H1 (cell line): ENCODE measurements around the gene CELF2.

Experiments used
- BCL11A ChIP-seq, 2 experiments: IDR thresholded peaks; one replicate each; pipeline ENCODE4 v1.6.1; 2011; ENCODE audit warnings: low read depth in 2 of 2, low read length in 2 of 2, mild to moderate bottlenecking in 2 of 2
- CEBPB ChIP-seq: IDR thresholded peaks from 2 replicates; pipeline ENCODE4 v1.6.1; 2012; ENCODE audit warnings: low read depth, low read length
- EP300 ChIP-seq, 2 experiments: IDR thresholded peaks; 1 replicate in 1 of 2; 2 replicates in 1 of 2; pipeline ENCODE4 v1.6.1; 2011 to 2012; ENCODE audit warnings: low read depth in 2 of 2, low read length in 2 of 2, mild to moderate bottlenecking in 2 of 2, borderline replicate concordance in 1 of 2, inconsistent platforms in 1 of 2, moderate library complexity in 1 of 2
- EZH2 ChIP-seq: fragments of 200-600 bp; sonication (generic); IDR thresholded peaks from 2 replicates; pipeline ENCODE4 v1.7.1; 2012; ENCODE audit warnings: low read depth, mild to moderate bottlenecking, moderate library complexity, low read length, inconsistent platforms; ENCODE audit not compliant: severe bottlenecking
- HDAC6 ChIP-seq: IDR thresholded peaks from one replicate; pipeline ENCODE4 v1.7.1; 2012; ENCODE audit warnings: low read depth, mild to moderate bottlenecking, inconsistent platforms, low read length, moderate library complexity
- JUND ChIP-seq: IDR thresholded peaks from 2 replicates; pipeline ENCODE4 v1.6.1; 2011; ENCODE audit warnings: mild to moderate bottlenecking, improper control_type of control experiment, low read length
- KDM5A ChIP-seq: fragments of 200-600 bp; IDR thresholded peaks from 2 replicates; pipeline ENCODE4 v1.7.1; 2012; ENCODE audit warnings: mild to moderate bottlenecking, low read length, inconsistent platforms, mixed read lengths
- POLR2A ChIP-seq, 2 experiments: IDR thresholded peaks; 1 replicate in 1 of 2; 2 replicates in 1 of 2; pipeline ENCODE4 v1.6.1; 2011; ENCODE audit warnings: low read depth in 2 of 2, low read length in 2 of 2, mild to moderate bottlenecking in 2 of 2; ENCODE audit errors: control extremely low read depth in 1 of 2
- POLR2AphosphoS5 ChIP-seq: IDR thresholded peaks from 2 replicates; pipeline ENCODE4 v1.6.1; 2011; ENCODE audit warnings: low read depth, low read length
- RNF2 ChIP-seq: fragments of 200-900, 300-1000 bp; sonication (generic); IDR thresholded peaks from 2 replicates; pipeline ENCODE4 v1.7.1; 2016; ENCODE audit warnings: borderline replicate concordance, low read depth, mild to moderate bottlenecking, antibody characterized with exemption, low read length; ENCODE audit not compliant: poor library complexity, severe bottlenecking; ENCODE audit errors: missing control alignments
- RXRA ChIP-seq: IDR thresholded peaks from 2 replicates; pipeline ENCODE4 v1.6.1; 2011; ENCODE audit warnings: low read depth, mild to moderate bottlenecking, low read length, moderate library complexity; ENCODE audit not compliant: insufficient read depth
- TAF1 ChIP-seq: IDR thresholded peaks from 2 replicates; pipeline ENCODE4 v1.6.1; 2011; ENCODE audit warnings: mild to moderate bottlenecking, low read depth, low read length
- TCF12 ChIP-seq: IDR thresholded peaks from 2 replicates; pipeline ENCODE4 v1.6.1; 2011; ENCODE audit warnings: low read depth, mild to moderate bottlenecking, low read length
- TF ChIP-seq, protein P1 (sequence below), 3 experiments: IDR thresholded peaks; 1 replicate in 2 of 3; 2 replicates in 1 of 3; pipeline versions ENCODE4 v1.5.1 to v1.6.1; 2011; ENCODE audit warnings: low read length in 3 of 3, mild to moderate bottlenecking in 3 of 3, inconsistent platforms in 2 of 3, low read depth in 1 of 3, moderate library complexity in 1 of 3; ENCODE audit not compliant: insufficient read depth in 1 of 3; ENCODE audit errors: control extremely low read depth in 1 of 3

DNA sequence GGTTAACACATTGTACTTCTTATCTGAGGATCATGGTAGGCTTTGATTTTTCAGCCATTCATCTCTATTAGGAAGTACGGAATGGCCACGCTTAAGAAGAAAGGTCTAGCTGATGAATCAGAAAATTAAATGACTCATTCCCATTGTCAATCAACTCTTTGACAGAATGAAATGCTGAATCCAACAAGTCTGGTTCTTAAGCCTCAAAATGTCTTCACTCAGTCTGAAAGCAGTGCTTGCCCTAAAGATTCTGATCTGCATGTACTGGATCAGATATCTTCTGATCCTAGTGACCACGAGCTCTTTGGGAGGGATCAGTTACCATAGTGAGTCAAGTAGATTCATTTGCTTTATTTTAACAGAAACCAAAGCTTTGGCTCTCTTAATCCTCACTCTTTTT is 5.7 kb upstream of the CELF2 start:
- TF ChIP-seq, protein P1, sequence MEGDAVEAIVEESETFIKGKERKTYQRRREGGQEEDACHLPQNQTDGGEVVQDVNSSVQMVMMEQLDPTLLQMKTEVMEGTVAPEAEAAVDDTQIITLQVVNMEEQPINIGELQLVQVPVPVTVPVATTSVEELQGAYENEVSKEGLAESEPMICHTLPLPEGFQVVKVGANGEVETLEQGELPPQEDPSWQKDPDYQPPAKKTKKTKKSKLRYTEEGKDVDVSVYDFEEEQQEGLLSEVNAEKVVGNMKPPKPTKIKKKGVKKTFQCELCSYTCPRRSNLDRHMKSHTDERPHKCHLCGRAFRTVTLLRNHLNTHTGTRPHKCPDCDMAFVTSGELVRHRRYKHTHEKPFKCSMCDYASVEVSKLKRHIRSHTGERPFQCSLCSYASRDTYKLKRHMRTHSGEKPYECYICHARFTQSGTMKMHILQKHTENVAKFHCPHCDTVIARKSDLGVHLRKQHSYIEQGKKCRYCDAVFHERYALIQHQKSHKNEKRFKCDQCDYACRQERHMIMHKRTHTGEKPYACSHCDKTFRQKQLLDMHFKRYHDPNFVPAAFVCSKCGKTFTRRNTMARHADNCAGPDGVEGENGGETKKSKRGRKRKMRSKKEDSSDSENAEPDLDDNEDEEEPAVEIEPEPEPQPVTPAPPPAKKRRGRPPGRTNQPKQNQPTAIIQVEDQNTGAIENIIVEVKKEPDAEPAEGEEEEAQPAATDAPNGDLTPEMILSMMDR (IDR thresholded peaks at IDR 0.05; ENCODE audit: control extremely low read depth in 1 of 3, insufficient read depth in 1 of 3, low read depth in 1 of 3, low read length in 3 of 3) = no peak
- TF ChIP-seq EZH2 (no peak), POLR2AphosphoS5 (no peak), RNF2 (no peak), EP300 (IDR thresholded peaks at IDR 0.05; ENCODE audit: borderline replicate concordance in 1 of 2, low read depth in 2 of 2, low read length in 2 of 2) (no peak), HDAC6 (no peak), POLR2A (IDR thresholded peaks at IDR 0.05; ENCODE audit: control extremely low read depth in 1 of 2, low read depth in 2 of 2, low read length in 2 of 2) (no peak), JUND (no peak), KDM5A (no peak), CEBPB (no peak), BCL11A (IDR thresholded peaks at IDR 0.05; ENCODE audit: low read depth in 2 of 2, low read length in 2 of 2) (no peak), TCF12 (no peak), RXRA (no peak), TAF1 (no peak)
